DND-41 (cell line): ENCODE results near the gene ACR.

Experiments used
- CTCF ChIP-seq: IDR thresholded peaks from 2 replicates; pipeline ENCODE4 v1.5.1; 2012; ENCODE audit warnings: borderline replicate concordance, low read length, moderate library complexity, mild to moderate bottlenecking; ENCODE audit not compliant: poor library complexity, severe bottlenecking; ENCODE audit errors: extremely low read depth
- EZH2 ChIP-seq: IDR thresholded peaks from 3 replicates; pipeline ENCODE4 v1.6.1; 2012; ENCODE audit warnings: borderline replicate concordance, low read depth, mild to moderate bottlenecking, moderate library complexity, low read length, inconsistent platforms; ENCODE audit not compliant: severe bottlenecking

- TF ChIP-seq CTCF, result no peak
- TF ChIP-seq EZH2, result no peak
Observed at GRCh38 chr22:50702261-50702671, 35.7 kb upstream of the ACR start.
